Activated T-cell treated with anti-CD3 and anti-CD28 coated beads, Interleukin-2, amount 50 U/mL, for 72 hours (primary cell): ENCODE results near the gene GPR37L1. TPM values are rescaled to one million over a fixed set of nuclear protein-coding genes. Genes with fewer than 3 reads are reported as not detected.

Experiments used
- ATAC-seq, 2 donors: fragments of 150-1000 bp; cut with Tn5 transposase; replicated peaks in 1 of 2; 2 replicates each; pipeline ENCODE4 v1.10.0; 2021; ENCODE audit warnings: moderate library complexity in 2 of 2, mild to moderate bottlenecking in 1 of 2
- DNase-seq, 2 donors: peaks; one replicate each; pipeline ENCODE4 v3.0.0; 2021 to 2022; ENCODE audit warnings: mixed read lengths in 1 of 2
- H3K27ac Mint-ChIP-seq: one replicate; pipeline ENCODE4 v1.8.0; 2022; ENCODE audit warnings: mild to moderate bottlenecking, moderate library complexity, mixed read lengths
- H3K27me3 Mint-ChIP-seq: one replicate; pipeline ENCODE4 v1.8.0; 2022; ENCODE audit warnings: low read depth, mixed read lengths
- H3K36me3 Mint-ChIP-seq, 2 donors: one replicate each; pipeline ENCODE4 v1.8.0; 2022; ENCODE audit warnings: mixed read lengths in 2 of 2, mild to moderate bottlenecking in 1 of 2; ENCODE audit not compliant: insufficient read depth in 2 of 2
- H3K4me1 Mint-ChIP-seq: one replicate; pipeline ENCODE4 v1.8.0; 2022; ENCODE audit warnings: low read depth, mixed read lengths
- H3K4me3 Mint-ChIP-seq, 2 donors: one replicate each; pipeline ENCODE4 v1.8.0; 2022; ENCODE audit warnings: mild to moderate bottlenecking in 2 of 2, mixed read lengths in 2 of 2, moderate library complexity in 2 of 2
- H3K9me3 Mint-ChIP-seq, 2 donors: one replicate each; pipeline ENCODE4 v1.8.0; 2022; ENCODE audit warnings: mixed read lengths in 2 of 2
- total RNA-seq, 2 donors: library from RNA; stranded (reverse); gene quantifications; one replicate each; pipeline ENCODE4 v1.2.3, GENCODE V29; 2022

GPR37L1 gene
- total RNA-seq, 2 donors from 2014 or later: not detected

DNA sequence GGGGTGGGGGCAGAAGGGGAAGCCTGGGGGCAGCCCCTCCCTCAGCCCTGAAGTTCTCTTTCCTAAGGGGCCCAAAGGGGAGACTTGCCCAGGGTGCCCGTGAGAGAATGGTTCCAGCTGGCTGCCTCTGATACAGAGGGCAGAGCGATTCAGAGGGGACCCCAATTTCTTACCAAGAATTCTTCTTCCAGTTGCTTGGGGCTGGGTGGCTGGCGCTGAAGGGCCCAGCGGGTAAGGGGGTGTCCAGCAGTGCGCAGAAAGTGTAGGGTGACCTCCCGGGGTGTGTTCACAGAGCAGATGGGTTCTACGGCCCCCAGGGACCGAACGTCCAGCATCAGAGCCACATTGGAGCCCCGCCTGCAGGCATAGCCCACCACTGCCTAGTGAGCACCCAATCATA is 35.2 kb downstream of the GPR37L1 start:
- peaks cover 22 to 40% of the 10 kb centered on the region in 2 donors for H3K36me3 Mint-ChIP-seq
- H3K4me3 Mint-ChIP-seq: peak overlapping the region; percentile 100
- DNase-seq: no peak
- no peaks in the 10 kb centered on the region for H3K9me3 Mint-ChIP-seq
- H3K27me3 Mint-ChIP-seq: no peaks in the 10 kb centered on the region
- peaks cover 80% of the 10 kb centered on the region for H3K4me1 Mint-ChIP-seq
- H3K27ac Mint-ChIP-seq: peak overlapping the region; percentile 100
- no peak for ATAC-seq

DNA sequence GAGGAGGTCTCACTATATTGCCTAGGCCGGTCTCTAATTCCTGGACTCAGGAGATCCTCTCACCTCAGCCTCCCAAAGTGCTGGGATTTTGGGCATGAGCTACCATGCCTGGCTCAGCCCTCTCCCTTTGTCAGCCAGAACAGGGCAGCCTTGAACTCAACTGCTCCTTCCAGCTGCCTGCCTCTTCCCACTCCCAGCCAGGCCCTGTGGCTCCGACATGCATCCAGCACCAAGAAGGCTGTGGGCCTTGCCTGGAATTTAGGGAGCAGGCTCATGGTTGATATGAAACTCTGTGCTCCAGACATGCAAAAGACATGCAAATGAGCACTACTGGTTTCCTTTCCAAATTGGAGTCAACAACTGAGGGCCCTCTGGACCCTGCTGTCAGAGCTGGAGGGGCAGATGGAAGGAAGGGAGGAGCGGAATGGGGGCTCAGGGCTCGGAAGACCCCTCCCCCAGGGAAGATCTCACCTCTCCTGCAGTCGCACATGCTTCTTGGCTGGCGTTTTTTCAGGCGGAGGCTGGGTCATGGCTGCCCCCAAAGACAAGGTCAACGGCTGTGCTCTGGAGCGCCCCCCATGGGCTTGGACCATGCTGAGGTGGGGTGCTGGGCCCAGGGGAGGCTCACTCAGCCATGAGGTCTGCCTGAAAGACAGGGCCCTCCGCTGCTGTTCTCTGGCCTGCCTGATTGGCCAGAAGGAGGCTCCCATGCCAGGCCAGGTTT is 36.3 kb downstream of the GPR37L1 start:
- Mint-ChIP-seq H3K4me3 (peak overlapping the region; percentile 100), H3K36me3 (peaks cover 22 to 33% of the 10 kb centered on the region in 2 donors), H3K27ac (peak overlapping the region; percentile 100), H3K27me3 (no peaks in the 10 kb centered on the region), H3K9me3 (no peaks in the 10 kb centered on the region), H3K4me1 (peaks cover 84% of the 10 kb centered on the region)
- peak; percentile 50 to 58 for DNase-seq
- ATAC-seq: peak in 1 of 2 donors; percentile 5

DNA sequence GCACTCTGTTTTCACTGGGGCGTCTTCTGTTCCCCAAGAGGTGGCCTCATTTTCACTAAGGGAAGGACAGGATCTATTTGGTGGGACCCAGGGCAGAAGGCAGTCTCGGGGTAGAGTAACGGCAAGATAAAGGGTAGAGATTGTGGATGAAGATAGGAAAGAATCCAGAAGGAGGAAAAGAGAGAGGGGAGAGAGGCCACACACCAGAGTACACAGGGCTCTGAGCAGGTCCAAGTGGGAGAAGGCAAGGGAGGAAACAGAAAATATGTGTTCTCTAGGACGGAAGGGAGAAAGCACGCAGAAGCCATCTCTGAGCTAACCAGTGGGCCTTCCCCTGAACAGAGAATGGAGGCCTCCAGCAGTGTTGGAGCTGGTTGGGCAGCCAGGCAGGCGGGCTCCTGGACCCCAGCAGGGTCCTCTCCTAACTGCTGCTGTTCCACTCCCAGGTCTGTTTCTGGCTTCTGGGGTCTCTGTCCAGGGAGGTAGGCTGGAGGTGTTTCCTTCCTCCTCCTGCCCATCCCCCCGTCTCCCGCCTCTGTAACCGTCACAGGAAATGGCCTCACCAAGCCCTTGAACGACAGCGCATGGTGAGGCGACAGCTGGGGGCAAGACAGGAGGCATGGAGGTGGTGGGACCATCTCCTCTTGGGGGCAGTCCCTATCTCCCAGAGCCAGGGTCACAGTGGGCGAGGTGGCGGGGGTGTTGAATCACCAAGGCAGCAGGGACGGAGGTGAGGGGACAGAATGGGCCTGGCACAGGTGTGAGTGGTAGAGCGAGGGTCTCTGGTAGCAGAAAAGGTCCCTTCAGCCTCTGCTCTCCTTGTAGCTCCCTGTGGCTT is 37.0 kb downstream of the GPR37L1 start:
- Mint-ChIP-seq H3K4me1 (peaks cover 89% of the 10 kb centered on the region), H3K36me3 (peaks cover 18 to 29% of the 10 kb centered on the region in 2 donors), H3K27ac (peak overlapping the region; percentile 100), H3K9me3 (no peaks in the 10 kb centered on the region), H3K27me3 (no peaks in the 10 kb centered on the region), H3K4me3 (peak overlapping the region; percentile 100)
- ATAC-seq (peak; percentile 48 to 53), DNase-seq (peak; percentile 80)

DNA sequence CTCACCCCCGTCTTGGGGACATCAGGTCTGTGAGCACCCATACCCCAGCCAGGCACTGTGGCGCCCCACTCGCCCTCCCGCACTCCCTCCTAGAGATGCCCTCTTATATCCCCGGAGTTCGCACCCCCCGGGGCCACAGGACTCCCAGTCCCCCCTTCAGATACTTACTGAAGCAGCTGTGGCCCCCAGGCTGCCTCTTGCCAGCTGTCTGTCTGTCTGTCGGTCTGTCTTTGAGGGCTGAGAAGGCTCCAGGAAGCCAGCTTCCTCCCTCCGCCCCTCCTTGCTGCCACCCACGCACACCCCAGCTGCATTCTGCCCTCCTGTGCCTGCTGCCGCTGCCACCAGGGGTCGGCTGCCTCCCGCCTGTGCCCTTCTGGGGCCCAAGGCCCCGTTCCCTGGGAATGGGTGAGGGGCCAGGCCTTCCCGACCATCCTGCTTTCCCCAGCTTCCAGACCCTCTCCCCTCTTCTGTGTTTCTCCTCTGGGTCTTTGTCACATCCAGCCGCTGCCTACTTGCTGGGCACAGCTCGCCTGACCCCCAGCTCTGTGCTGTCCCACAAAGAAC is 37.7 kb downstream of the GPR37L1 start, which contains the start of gene PTPN7:
Gene PTPN7, minus strand, starts transcription at position 226 of the 564 bp plus-strand sequence. CDS start 1,200 bp downstream, outside the sequence.
- H3K27ac Mint-ChIP-seq: peak within 1 kb of the TSS; percentile 100
- H3K4me1 Mint-ChIP-seq: peaks cover 89% of the 10 kb centered on the region
- no peaks in the 10 kb centered on the region for H3K9me3 Mint-ChIP-seq
- no peaks in the 10 kb centered on the region for H3K27me3 Mint-ChIP-seq
- DNase-seq (peak; percentile 89 to 94), ATAC-seq (peak; percentile 63 to 71)
- peaks cover 17 to 26% of the 10 kb centered on the region in 2 donors for H3K36me3 Mint-ChIP-seq
- H3K4me3 Mint-ChIP-seq: peak within 1 kb of the TSS; percentile 100

DNA sequence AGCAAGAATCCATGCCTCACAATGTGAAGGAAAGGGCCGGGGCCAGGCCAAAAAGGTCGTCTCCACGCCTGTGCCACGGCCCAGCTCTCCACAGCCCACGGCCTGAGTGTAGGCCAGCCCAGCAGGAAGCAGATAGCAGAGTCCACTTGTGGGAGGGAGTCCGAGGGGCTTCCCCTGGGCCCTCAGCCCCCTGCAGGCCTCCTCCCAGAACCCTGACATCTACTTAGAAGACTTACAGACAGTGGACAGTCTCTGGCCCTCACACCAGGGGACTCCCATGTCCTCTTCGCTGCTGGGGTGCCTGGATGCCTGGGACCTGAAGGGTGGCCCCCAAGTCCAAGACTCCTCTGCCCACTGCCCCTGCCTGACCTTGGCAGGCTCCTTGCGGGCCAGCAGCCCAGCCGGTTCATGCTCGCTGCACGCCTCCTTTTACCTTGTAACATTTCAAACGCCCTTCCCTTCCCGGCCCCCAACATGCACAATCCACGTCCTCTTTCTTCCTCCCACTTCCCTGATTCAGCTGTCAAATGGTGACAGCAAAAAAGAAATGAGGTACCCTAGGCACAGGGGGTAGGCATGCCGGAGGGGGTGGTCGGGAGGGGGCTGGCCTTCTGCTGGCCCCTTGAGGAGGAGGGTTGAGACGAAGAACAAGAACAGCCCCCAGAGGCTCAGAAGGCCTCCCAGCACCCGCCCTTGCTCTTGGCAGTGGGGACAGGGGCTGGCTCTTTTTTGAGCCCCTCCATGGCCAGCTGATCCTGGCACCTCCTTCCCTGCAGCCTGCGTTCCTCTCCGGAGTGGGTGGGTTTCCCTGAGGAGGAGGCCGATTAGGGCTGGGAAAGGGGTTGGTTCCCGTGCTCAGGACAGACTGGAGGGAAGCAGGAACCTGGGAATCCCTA is 38.7 kb downstream of the GPR37L1 start:
- no peak for ATAC-seq
- peak overlapping the region; percentile 100 for H3K4me3 Mint-ChIP-seq
- peaks cover 89% of the 10 kb centered on the region for H3K4me1 Mint-ChIP-seq
- no peaks in the 10 kb centered on the region for H3K27me3 Mint-ChIP-seq
- H3K36me3 Mint-ChIP-seq: peaks cover 13 to 19% of the 10 kb centered on the region in 2 donors
- H3K27ac Mint-ChIP-seq: peak overlapping the region; percentile 100
- peak; percentile 26 to 28 for DNase-seq
- H3K9me3 Mint-ChIP-seq: no peaks in the 10 kb centered on the region

DNA sequence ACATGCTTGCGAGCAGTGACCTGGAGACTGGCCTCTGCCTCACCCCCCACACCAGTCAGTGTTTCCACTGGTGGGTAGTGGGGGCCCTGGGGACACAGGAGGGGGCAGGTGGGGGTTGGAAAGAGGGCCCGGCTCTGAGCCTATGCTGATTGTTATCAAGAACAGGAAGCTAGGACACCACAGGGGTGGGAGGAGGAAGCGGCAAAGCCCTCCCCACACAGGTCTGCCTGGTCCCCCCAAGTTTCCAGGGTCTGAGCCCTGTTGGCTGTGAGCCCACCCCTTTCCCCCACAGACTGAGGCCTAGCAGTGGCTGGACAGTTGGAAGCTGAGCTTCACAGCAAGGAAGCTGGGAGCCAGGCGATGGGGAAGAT is 39.3 kb downstream of the GPR37L1 start:
- peak overlapping the region; percentile 100 for H3K4me3 Mint-ChIP-seq

DNA sequence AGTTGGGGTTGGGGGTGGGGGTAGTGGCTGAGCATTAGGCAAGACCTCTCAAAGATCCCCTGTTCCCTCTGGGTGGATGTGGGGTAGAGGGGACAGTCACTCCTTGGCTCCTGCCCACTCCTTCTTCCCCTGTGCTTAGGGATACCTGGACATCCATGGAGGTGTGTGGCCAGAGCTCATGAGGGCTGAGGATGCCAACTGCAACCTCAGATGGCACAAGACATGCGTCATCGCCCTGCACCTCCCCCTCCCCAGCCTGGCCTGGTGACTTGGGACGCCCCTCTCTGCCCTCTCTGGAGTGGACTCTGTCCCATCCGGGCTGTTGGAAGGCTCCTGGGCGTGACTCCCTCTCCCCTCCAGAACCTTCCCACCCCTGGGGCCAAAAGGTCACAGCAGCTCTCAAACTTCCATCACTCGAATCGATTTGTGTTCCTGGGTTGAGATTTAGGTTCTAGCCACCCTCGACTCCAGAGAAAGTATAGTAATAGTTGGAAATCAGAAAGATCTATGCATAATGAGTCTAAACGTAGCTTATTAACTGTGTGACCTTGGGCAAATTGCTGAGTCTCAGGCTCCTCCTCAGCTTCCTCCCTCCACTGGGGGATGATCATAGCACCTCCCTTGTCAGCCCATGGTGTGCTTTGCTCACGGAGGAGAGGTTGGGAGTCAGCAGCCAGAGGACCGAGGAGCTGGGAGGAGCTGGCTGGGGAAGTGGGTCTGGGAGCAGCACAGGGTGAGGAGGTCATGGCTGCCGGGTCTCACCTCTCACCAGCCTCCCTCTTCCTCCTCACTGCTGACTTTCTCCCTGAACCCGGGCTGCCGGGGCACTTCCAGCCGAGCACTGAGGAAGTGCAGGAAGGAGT is 39.9 kb downstream of the GPR37L1 start:
- no peaks in the 10 kb centered on the region for H3K9me3 Mint-ChIP-seq
- H3K4me1 Mint-ChIP-seq: peaks cover 83% of the 10 kb centered on the region
- H3K27me3 Mint-ChIP-seq: no peaks in the 10 kb centered on the region
- DNase-seq (peak; percentile 38 to 45), ATAC-seq (peak in 1 of 2 donors; percentile 11)
- H3K36me3 Mint-ChIP-seq: peaks cover 11 to 16% of the 10 kb centered on the region in 2 donors
- peak overlapping the region; percentile 92 for H3K27ac Mint-ChIP-seq
- H3K4me3 Mint-ChIP-seq: peak overlapping the region; percentile 100

More for the DNA sequence above, 39.3 kb downstream of the GPR37L1 start:
- H3K4me1 Mint-ChIP-seq: peaks cover 89% of the 10 kb centered on the region
- ATAC-seq (peak; percentile 28 to 41), DNase-seq (peak; percentile 70 to 72)
- peak overlapping the region; percentile 92 for H3K27ac Mint-ChIP-seq
- H3K9me3 Mint-ChIP-seq: no peaks in the 10 kb centered on the region
- H3K36me3 Mint-ChIP-seq: peaks cover 11 to 18% of the 10 kb centered on the region in 2 donors
- H3K27me3 Mint-ChIP-seq: no peaks in the 10 kb centered on the region

DNA sequence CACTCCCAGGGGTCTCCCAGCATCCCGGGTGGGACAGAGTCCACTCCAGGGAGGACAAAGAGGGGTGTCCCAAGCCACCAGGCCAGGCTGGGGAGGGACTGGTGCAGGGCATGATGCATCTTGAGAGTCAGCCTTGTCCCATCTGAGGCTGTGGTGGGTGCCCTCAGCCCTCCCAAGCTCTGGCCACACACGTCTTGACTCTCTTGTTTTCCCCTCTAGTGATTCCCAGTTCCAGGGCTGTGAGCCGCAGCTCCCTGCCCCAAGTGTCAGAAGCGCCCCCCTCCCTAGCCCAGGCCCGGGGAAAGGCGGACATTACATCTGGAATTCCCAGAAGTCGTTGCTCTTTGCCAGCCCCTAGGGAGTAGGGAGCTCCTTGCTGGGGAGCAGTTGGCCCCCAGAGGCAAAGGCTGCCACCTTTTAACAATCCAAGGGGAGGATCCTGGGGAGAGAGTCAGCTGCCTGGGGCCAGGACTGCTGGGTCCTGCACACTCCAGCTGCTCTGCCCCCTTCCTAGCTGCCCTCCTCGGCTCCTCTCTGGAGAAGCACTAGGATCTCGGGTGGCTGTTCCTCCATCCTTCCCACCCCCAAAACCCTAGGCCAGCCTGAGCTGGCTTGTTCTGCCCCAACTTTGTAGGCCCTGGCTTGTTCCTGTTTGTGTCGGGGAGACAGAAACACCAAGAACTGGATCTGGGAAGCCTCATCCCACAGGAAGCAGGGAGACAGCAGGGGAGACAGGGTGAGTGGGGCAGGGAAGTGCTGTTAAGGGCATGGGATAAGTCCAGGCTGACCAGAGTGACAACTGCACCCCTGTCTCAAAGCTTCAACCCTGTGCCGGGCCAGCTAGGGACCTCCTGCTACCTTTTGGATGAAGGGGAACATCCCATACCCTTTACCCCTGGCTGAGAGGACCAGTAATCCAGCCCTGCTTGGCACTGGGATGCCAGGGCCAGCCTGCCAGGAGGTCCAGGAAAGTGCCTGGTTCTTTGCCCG is 40.9 kb downstream of the GPR37L1 start:
- no peaks in the 10 kb centered on the region for H3K27me3 Mint-ChIP-seq
- H3K27ac Mint-ChIP-seq: no peak overlapping the region
- no peaks in the 10 kb centered on the region for H3K9me3 Mint-ChIP-seq
- H3K36me3 Mint-ChIP-seq: peaks cover 11% of the 10 kb centered on the region in 2 donors
- no peak for ATAC-seq
- peak overlapping the region; percentile 100 for H3K4me3 Mint-ChIP-seq
- DNase-seq: peak; percentile 24 to 27
- H3K4me1 Mint-ChIP-seq: peaks cover 74% of the 10 kb centered on the region

DNA sequence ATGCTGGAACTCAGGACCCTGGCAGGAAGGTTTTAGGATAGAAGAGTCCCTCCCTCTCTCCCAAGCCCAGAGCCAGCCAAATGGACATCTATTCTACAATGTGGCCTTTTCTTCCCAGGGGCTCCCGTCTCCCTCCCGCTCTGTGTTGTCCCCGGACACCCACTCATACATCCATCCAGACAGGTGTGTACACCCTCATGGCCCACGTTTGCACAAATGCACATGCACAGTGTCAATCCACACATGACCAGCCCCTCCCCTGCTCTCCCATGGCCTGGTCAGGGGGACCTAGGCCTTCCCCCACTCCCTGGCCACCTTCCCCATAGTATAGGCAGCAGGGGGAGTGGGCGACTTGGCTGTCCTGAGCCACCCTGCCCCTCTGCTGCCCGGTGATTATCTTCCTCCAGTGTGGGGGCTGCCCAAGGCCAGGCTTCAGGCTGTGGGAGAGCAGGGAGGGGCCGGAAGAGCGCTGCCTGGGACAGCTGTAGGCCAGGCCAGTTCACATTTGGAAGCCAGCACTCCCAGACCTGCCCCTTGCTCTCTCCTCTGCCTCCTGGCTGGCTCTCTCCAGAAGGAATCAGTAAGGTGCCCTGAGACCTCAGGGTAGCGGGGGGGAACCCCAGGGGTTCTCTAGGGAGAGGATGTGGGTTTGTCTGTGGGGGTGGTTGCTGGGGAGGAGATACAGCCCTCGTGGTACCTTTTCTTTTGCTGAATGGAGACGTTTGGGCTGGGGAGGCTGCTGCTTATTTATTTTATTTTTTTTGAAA is 41.7 kb downstream of the GPR37L1 start:
- Mint-ChIP-seq H3K27ac (peak overlapping the region; percentile 90), H3K36me3 (peaks cover 4 to 6% of the 10 kb centered on the region in 2 donors), H3K4me3 (peak overlapping the region; percentile 86 to 100), H3K4me1 (peaks cover 65% of the 10 kb centered on the region), H3K9me3 (no peaks in the 10 kb centered on the region), H3K27me3 (no peaks in the 10 kb centered on the region)
- DNase-seq: peak; percentile 79 to 83
- ATAC-seq: peak; percentile 45 to 63

DNA sequence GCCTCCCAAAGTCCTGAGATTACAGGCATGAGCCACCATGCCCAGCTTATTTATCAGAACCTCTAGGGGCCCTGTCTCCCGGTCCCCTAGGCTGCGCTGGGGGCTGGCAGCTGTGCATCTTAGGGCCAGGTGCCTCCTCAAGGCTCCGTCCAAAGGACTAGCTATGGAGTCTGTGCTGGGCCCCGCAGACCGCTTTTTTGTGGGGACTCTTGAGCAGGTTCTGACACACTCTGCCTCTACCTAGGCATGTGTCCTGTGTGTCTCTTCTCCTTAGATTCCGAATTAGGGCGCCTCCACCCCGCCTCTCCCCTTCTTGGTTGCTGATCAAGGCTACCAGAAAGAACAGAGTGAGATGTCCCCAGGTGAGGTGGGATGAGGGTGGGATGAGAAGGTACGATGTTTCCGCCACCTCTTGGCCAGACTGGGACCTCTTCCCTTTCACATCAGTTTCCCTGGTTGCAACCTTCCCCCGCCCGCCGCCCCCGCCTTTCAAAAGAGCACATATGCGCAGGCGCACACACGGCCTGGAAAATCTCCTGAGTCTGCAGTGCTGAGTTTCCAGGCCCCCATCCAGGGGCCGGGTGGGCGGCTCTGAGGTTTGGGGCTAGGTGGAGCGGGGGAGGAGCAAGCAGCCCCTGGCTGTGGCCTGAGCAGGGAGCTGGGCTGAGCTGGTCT is 42.7 kb downstream of the GPR37L1 start:
- peak overlapping the region; percentile 86 to 100 for H3K4me3 Mint-ChIP-seq
- H3K9me3 Mint-ChIP-seq: no peaks in the 10 kb centered on the region
- H3K4me1 Mint-ChIP-seq: peaks cover 62% of the 10 kb centered on the region
- H3K27ac Mint-ChIP-seq: peak overlapping the region; percentile 90
- peaks cover 0 to 3% of the 10 kb centered on the region in 2 donors for H3K36me3 Mint-ChIP-seq
- DNase-seq (peak; percentile 44 to 55), ATAC-seq (peak; percentile 10)
- no peaks in the 10 kb centered on the region for H3K27me3 Mint-ChIP-seq
